K562 (cell line): Measurements from ENCODE around the gene FYB1.

Experiments used
- CEBPB ChIP-seq: fragments of 450-650 bp; IDR thresholded peaks from 2 replicates; pipeline ENCODE4 v1.6.1; 2016; ENCODE audit warnings: missing genetic modification characterization, missing compliant biosample characterization
- EP300 ChIP-seq: IDR thresholded peaks from 2 replicates; pipeline ENCODE4 v1.6.1; 2012; ENCODE audit warnings: low read length, improper control_type of control experiment
- TAL1 ChIP-seq: fragments of 450-650 bp; IDR thresholded peaks from 2 replicates; pipeline ENCODE4 v1.6.1; 2016; ENCODE audit warnings: mild to moderate bottlenecking
- ZNF707 ChIP-seq: fragments of 250-450 bp; sonication (Bioruptor Pico); conservative IDR thresholded peaks from 2 replicates; pipeline ENCODE4 v1.8.0; 2022; ENCODE audit warnings: inconsistent platforms, mild to moderate bottlenecking, moderate library complexity

DNA sequence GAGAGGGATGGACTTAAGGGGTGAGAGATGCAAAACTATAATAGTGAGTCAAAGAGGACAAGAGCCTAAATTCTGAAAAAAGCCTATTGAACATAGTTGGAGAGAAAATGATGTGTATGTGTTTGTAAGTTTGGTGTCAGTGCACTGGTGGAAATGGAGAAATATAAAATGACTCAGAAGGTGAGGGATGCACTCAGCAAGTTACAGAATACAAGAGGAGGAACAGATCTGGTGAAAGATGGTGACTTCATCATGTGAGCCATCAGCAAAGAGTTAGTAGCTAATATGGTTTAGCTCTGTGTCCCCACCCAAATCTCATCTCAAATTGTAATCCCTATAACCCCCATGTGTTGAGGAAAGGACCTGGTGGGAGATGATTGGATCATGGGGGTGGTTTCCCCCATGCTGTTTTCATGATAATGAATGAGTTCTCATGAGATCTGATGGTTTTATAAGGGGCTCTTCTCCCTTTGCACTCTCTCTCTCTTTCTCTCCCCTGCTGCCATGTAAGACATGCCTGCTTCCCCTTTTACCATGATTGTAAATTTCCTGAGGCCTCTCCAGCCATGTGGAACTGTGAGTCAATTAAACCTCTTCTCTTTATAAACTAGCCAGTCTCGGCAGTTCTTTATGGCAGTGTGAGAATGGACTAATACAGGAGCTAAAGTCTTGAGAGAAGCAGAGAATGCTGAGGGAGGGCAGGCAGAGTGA is 30.4 kb upstream of the FYB1 start:
- no peak for TF ChIP-seq EP300
- no peak for TF ChIP-seq TAL1
- TF ChIP-seq ZNF707: no peak
- TF ChIP-seq CEBPB (tag): no peak
